GM19238 (cell line): ENCODE results near the gene CENPP.

ENCODE experiments used
- DNase-seq: peaks from one replicate; pipeline ENCODE4 v3.0.0; 2011; ENCODE audit warnings: low spot score; ENCODE audit not compliant: insufficient read length

CENPP gene

DNA sequence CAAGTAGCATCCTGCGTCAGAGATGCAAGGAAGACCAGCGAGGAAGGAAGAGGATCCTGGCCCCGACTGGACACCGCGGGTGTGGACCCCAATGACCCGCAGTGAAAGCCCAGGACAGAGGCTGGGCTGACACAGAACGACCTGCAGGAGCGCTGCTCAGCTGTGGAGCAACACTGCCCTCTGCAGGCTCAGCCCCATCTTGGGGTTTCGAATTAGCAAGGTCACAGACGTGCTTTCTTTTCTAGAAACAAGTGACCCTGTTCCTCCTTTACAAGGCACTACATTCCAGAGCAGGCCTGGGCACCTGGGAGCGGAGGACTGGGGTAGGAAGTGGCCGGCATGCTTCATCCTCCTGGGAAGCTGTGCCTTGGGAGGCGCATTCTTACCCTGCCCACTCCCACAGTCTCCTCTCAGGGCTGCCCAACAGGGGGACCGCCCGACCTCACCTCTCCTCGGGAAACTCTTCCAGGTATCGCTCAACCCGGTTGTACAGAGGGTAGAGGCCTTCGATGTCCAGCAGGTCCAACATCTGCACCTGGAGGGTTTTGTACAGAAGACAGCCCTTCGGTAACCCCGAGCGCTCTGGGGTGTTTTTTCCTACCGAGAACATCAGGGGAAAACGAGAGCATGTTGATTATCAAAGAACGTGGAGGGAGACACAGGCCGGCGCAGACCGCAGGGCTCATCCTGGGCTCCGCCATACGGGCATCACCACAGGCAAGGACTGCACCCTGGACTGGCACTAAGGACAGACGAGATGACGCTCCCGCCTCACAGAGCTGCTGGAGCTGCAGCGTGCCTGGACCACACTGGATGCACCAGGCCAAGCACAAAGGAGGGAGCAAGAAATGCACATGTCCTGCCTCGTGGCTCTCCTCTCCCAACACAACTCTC, 309.2 kb downstream of the CENPP start:
- peak; percentile 65 for DNase-seq

GRCh38 chr9:92635760-92636159, 310.0 kb downstream of the CENPP start:
- DNase-seq: no peak

GRCh38 chr9:92636627-92637026, 310.9 kb downstream of the CENPP start:
- DNase-seq: no peak

DNA sequence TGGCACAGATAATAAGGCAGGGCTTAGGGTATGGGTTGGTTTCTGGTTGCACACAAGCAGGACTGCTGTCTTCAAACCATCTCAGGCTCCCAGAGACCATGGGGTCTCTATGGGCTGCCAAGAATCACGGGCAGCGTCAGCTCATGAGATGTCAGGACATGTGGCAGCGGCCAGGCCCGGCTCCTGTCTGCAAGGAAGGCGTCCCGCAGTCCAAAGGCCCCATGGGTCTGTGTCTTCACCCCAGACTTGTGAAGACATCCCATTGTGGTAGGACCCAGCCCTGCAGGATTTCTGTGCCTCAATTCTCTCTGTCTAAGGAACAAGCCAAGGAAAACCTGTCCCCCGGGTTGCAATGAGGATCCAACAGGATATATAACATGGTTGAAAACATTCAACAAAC, 311.6 kb downstream of the CENPP start:
- DNase-seq: no peak

GRCh38 chr9:92637886-92638620, 312.3 kb downstream of the CENPP start:
- no peak for DNase-seq

- DNase-seq: no peak
Observed at GRCh38 chr9:92638621-92639101, 312.9 kb downstream of the CENPP start.

DNA sequence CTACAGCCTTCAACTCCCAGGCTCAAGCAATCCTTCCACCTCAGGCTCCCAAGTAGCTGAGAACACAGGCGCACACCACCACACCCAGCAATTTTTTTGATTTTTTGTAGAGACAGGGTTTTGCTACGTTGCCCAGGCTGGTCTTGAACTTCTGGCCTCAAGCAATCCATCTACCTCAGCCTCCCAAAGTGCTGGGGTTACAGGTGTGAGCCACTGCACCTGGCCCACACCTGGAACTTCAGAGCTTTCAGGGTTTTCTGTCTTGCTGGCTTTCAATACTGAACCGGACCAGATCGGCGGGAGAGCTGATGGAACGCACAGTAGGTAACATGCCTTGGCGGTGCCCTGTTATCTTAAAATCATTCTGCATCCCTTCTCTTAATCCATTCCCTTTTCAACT, 313.4 kb downstream of the CENPP start:
- DNase-seq: no peak

DNA sequence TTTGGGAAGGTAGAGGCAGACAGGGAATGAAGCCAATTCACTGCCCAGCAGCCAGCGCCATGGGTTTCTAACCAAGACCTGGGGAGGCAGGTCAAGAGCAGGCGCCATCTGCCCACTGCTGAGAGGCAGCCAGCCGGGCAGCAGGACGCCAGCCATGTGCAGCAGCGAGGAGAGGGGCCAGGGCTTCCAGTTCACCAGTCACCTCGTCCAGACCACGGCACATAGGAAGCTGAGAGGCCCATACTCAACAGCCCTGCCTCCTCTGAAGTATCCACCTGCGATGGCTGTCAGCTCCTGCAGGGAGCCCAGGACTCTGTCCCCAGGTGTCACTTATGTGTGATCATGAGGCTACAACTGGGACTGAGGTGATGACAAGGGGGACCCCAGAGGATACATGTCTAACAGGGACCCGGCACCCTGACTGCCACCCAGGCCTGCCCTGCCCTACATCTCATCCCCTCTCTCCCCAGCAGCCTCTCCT, 314.1 kb downstream of the CENPP start:
- no peak for DNase-seq

DNA sequence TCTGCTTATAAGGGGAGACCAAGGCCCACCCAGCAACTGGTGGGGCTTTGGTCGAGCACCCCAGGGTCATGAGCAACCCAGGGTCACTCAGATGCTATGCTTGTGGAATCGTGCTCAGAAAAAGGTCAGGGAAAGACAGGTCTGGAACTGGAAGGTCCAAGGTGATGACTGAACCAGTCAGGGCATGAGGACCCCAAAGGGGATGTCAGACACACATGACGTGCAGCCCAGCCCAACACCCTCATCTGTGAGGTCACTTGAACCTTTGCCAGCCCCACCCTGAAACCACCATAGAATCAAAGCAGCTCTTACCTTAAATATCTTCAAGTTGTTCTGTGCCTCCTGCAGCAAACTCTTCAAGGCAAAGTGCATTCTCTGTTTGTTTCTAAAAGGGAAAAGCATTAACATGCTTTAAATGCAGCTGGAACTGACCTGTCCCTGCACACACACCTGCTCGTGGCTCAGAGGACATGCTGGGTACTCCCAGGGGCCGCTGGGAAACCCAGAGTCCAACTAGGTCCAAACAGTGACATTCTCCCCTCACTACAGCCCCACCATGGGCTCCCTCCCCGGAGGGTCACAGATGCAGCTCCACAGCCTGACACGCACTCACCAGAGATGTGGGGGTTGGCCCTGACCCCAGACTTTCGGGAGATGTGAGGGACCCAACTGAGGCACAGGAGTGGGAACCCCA, 314.8 kb downstream of the CENPP start:
- DNase-seq: no peak

DNA sequence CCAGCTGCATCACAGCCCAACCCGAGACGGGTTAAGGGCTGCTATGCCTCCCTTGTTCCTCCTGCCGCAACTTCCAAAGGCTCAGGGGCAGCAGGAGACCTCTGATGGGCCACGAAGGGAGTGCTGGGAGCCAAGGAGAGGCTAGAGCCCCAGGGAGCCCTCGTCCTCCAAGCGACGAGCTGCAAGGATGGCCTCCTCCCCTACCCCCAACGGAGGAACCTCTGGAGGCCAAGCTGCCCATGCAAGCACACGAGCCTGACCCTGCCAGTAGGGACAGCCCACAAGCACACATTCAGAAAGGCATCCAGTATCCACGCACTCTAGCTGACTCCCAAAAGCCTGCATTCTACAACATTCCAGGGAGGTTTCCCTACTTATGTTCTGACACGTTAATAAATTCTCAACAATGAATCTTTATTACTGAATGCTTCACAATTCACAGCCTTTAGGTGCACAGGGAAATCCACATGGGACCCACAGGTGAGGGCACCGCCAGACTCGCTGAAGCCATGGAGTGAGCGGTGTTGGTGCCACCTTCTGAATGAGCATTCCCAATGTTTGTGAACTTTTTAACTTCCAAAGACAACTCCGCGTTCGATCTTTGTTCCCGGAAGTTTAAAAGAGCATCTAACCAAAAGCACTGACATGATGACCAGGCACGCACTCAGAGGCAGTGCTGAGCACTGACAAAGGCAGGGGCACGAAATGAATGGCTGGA, 315.5 kb downstream of the CENPP start:
- DNase-seq: no peak

DNA sequence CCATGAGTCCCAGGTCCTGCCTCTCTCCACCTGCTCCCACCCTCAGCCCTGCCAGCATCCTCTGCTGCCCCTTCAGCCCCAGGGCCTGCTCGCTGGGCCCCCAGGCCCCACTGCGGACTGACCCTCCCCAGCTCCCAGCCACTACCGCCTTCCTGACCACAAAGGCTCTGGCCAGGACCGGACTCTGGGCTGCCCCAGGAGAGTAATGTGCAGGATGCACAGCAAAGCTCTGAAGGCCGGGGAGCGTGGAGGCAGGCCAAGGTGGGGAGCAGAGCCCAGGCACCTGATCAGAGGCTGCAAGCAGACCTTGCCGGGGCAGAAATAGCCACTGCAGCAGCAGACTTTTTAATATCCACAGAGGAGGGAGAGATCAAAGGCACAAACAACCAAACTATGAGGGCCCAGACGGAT, 316.3 kb downstream of the CENPP start:
- no peak for DNase-seq

DNA sequence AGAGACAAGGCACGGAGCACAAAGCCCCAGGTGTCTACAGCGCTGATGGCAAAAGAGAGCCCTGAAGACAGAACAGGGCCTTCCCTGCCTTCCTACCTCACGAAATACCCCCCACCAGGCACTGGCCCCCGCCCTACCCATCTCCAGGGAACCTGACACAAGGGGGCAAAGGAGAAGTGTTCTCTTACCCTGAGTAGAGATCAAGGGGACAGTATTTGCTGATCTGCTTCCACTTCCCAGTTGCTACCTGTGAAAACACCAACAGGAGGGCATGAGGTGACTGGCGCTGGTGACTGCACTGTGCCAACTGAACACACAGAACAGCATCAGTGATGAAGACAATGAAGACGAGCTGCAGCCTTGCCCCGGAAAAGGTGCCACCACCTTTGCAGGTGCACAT, 316.8 kb downstream of the CENPP start:
- DNase-seq: no peak

DNA sequence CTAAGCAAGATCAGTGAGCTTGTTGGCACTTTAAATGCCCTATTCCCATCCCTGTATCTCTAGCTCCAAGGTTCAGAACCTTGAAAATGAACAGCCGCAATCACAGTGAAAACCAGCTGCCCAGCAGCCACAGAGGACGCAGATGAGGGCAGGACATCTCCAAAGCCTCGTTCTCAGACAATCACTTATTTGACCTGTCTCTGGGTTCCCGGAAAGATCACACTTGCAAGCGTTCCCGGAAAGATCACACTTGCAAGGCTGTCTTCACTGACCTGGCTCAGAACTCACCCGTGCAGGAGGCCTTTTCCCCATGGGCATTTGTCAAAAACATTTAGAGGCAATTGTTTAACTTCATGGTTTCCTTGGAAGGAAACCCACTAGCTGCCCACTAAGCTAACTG, 318.5 kb downstream of the CENPP start:
- no peak for DNase-seq

DNA sequence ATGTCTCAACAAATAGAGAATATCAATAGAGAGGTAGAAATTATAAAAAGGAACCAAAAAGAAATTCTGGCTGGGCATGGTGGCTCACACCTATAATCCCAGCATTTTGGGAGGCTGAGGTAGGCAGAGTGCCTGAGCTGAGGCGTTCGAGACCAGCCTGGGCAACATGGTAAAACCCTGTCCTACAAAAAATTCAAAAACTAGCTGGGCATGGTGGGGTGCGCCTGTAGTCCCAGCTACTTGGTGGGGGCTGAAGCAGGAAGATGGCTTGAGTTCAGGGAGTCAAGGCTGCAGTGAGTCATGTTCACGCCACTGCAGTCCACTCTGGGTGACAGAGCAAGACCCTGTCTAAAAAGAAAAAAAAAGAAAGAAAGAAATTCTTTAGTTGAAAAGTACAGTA, 319.3 kb downstream of the CENPP start:
- no peak for DNase-seq

DNA sequence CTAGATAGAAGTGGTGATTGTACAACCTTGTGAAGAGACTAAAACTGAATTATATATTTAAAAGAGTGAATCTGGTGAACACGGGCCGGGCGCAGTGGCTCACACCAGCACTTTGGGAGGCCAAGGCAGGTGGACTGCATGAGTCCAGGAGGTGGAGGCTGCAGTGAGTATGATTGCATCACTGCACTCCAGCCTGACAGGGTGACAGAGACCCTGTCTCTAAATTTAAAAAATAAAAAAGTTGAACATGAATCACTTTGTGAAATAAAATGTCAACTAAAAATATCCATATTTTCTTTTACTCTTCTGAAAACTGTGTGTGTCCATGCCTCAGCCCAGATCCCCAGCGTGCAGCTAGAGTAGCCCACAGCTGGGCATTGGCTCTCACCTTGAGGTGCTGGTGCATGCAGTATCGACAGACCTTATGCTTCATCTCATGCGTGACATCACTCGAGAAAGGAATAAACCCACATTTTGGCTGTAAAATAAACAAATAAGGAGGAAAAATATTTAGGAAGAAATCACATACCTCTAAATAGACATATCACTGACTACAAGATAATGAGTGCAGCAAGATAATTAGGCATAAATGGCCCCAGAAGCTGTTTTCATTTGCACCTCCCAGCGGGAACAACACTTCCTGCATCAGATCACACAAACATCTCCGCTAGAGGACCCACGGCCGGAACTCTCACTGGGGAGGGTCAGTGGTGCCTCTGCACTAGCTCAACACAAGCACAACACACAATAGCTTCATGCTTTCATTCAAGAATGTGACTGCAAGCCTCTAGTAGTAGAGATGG, 322.1 kb downstream of the CENPP start:
- no peak for DNase-seq

DNA sequence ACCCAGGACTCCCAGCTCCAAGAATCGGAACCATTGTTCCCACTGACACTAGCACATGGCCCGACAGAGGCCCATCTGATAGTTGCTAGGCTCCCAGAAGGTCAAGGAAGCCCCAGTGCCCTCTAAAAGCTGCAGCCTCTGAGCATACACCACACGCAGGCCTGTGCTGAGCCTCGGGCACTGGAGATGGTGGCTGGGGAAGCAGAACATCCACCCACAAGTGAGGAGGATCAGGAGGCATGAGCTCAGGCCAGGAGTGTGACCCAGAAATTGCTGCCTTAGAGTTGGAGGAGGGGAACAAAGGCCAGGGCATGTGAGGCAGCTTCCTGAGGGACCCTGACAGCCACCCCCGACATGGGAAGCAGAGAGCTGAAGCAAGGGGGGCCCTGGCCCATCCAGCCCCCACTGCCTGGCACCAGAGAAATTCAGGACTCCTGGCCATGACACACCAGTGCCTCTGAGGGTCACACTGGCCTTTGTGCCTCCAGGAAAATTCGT, 322.8 kb downstream of the CENPP start:
- DNase-seq: no peak

GRCh38 chr9:92649007-92649406, 323.3 kb downstream of the CENPP start:
- no peak for DNase-seq

- DNase-seq: no peak
Observed at GRCh38 chr9:92650296-92650695, 324.5 kb downstream of the CENPP start.

DNA sequence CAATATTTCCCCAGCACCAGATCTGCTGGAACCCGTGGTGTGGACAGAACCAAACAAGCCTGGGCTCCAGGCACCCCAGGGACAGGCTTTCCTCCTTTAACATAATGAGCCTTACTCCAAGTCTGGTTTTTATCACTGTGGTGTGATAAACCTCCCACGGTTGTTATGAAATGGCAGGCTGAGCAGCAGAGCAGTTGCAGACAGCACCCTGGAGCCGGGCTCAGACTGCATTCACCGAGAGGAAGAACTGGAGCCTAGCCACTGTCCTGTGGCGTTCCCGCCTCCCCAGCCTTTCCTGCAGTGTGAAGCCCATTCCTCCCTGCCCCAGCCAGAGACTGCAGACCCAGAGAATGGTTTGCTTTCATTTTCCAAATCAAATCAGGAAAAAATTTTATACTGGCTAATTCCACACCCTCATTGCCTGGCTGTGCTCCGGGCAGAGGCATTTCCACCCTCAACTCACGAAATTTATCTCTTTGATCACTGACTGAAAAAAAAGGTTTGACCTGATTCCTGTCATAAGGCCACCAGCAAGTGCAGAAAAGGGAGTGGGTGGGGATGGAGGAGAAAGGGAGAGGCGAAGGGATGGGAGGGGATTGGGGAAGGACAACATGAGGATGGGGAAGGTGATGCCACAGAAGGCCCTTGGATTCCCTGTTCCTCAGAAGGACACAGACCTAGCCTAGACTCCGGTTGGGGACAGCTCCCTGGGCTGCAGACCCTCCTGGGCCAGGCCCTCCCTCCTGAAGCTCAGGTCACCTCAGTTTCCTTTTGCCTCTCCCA, 325.3 kb downstream of the CENPP start:
- DNase-seq: no peak
